Neural crest cell (in vitro differentiated cells): ENCODE measurements around the gene HOXC6. TPM values are rescaled to one million over a fixed set of nuclear protein-coding genes. Genes with fewer than 3 reads are reported as not detected.
A peak's percentile ranks its signal among the peaks of the same experiment; 100 is the strongest.

ENCODE experiments used
- DNase-seq: peaks from one replicate; pipeline ENCODE4 v3.0.0; 2021; ENCODE audit warnings: low read depth, mixed read lengths, low spot score
- H3K27ac Mint-ChIP-seq: one replicate; pipeline ENCODE4 v1.8.0; 2021; ENCODE audit warnings: mild to moderate bottlenecking, mixed read lengths; ENCODE audit not compliant: unreplicated experiment
- H3K27me3 Mint-ChIP-seq: 2 replicates; pipeline ENCODE4 v1.8.0; 2021; ENCODE audit warnings: low read depth, mild to moderate bottlenecking, mixed read lengths
- H3K36me3 Mint-ChIP-seq: 2 replicates; pipeline ENCODE4 v1.8.0; 2021; ENCODE audit warnings: low read depth, mild to moderate bottlenecking, mixed read lengths
- H3K4me1 Mint-ChIP-seq: 2 replicates; pipeline ENCODE4 v1.8.0; 2021; ENCODE audit warnings: mixed read lengths
- H3K4me3 Mint-ChIP-seq: one replicate; pipeline ENCODE4 v1.8.0; 2021; ENCODE audit warnings: mild to moderate bottlenecking, mixed read lengths
- H3K9me3 Mint-ChIP-seq: 2 replicates; pipeline ENCODE4 v1.8.0; 2021; ENCODE audit warnings: mixed read lengths
- CTCF ChIP-seq: fragments of 200-600 bp; sonication (generic); conservative IDR thresholded peaks from 2 replicates; pipeline ENCODE4 v1.5.0; 2021; ENCODE audit warnings: antibody characterized with exemption, mild to moderate bottlenecking
- total RNA-seq: library from RNA; stranded (reverse); gene quantifications from 2 replicates; pipeline ENCODE4 v1.2.1, GENCODE V29; 2021

Gene HOXC6
- total RNA-seq, 1 donor from 2014 or later: 11.0 TPM

- Mint-ChIP-seq H3K36me3 (peaks cover 6% of the 10 kb centered on the region), H3K27ac (peak overlapping the region; percentile 73), H3K9me3 (no peaks in the 10 kb centered on the region), H3K27me3 (peaks cover 97% of the 10 kb centered on the region), H3K4me1 (no peaks in the 10 kb centered on the region), H3K4me3 (peak overlapping the region; percentile 88)
- TF ChIP-seq CTCF: no peak
- DNase-seq: no peak
Observed at GRCh38 chr12:54033106-54033979, 5.1 kb downstream of the HOXC6 start.

DNA sequence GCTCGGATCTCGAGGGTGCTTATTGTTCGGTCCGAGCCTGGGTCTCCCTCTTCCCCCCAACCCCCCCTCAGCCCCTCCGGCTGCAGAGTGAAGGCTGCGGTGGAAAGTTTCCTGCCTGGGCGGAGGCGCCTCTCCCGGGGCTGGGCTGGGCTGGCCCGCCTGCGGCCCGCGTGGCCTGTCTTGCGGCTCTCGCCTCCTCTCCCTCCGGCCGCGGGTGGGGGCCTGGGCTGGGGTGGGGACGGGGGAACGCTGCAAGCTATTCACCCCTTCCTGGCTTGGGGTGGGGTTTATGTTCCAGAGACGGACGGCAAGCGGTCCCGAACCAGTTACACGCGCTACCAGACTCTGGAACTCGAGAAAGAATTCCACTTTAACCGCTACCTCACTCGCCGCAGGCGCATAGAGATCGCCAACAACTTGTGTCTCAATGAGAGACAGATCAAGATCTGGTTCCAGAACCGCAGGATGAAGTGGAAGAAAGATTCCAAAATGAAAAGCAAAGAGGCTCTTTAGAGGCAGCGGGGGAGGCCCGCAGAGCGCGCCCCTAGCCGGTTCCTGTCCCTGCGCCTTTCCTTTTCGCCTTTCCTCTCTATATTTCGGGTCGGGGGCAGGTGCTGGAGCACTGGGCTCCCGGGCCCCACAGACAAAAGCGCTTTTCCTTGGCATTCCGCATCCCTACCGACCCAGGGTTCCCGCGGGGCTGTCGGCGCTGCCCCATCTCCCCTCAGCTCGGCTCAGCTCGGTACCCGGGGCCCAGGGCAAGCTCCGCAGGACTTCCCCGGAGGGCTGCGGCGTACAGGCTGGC lies 5.9 kb downstream of the HOXC6 start:
- H3K27ac Mint-ChIP-seq: no peak overlapping the region
- no peak for TF ChIP-seq CTCF
- H3K36me3 Mint-ChIP-seq: peaks cover 6% of the 10 kb centered on the region
- no peak for DNase-seq
- no peaks in the 10 kb centered on the region for H3K9me3 Mint-ChIP-seq
- H3K27me3 Mint-ChIP-seq: peaks cover 97% of the 10 kb centered on the region
- peak overlapping the region; percentile 73 for H3K4me3 Mint-ChIP-seq
- H3K4me1 Mint-ChIP-seq: no peaks in the 10 kb centered on the region

DNA sequence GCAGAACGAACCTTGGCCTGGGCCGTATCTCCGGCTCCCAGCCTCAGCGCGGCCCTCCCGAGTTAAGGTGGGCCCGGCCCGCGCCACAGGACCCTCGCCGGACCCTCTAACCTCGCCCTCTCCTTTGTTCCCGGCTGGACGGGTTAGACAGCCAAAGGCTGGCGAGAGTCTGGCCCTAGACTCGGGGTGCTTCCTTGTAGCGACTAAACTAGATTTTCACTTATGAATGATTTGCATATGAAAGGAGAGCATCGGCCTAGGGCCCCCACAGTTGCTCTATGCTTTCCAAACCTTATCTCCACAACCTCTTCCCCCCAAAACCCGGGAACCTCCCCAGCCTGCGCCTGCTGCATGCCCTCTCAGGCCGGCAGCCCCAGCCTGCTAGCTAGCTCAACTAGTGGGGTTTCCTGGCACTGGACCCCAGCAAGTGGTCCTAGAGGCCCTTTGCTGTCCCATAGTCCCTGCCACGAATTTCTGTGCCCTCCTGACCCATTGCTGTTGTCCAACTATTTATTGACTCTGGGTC lies 6.6 kb downstream of the HOXC6 start:
- Mint-ChIP-seq H3K36me3 (peaks cover 3% of the 10 kb centered on the region), H3K4me1 (peaks cover under 1% of the 10 kb centered on the region), H3K9me3 (no peaks in the 10 kb centered on the region), H3K27ac (no peak overlapping the region), H3K27me3 (peaks cover 97% of the 10 kb centered on the region), H3K4me3 (peak overlapping the region; percentile 75)
- TF ChIP-seq CTCF: no peak
- DNase-seq: no peak

DNA sequence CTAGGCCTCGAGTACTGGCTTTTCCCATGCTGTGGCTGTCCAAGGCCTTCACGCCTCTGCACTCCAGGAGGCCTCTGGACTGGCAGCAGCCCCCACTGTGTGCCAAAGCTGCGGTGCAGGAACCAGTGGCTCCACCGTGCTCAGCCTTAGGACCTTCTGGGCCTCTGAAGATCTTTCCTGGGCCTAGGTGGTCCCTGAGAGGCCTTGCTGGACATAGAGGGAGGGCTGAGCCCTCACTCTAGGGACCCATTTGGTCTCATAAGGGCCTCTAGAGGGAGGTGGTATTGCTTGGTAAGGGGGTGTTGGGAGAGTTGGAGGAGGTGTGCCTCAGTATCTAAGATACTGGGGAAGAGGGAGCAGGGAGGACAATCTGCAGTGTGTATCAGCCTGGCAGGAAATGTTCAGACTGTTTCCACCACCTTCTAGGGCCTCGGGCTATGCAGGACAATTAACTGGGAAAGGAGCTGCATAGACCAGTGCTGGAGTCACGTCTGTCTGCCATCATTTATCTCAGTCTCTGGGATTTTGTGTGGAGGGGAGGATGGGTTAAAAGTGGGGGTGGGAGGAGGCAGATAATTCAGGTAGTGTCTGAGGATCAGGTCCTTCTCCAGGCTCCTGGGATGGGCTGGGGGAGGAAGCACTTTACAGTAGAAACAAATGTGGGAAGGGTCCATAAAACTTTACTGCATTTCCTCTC lies 7.5 kb downstream of the HOXC6 start:
- Mint-ChIP-seq H3K27ac (peak overlapping the region; percentile 43), H3K27me3 (peaks cover 97% of the 10 kb centered on the region), H3K4me1 (peaks cover 3% of the 10 kb centered on the region), H3K9me3 (no peaks in the 10 kb centered on the region), H3K36me3 (peaks cover 3% of the 10 kb centered on the region), H3K4me3 (peak overlapping the region; percentile 75)
- no peak for DNase-seq
- no peak for TF ChIP-seq CTCF
